Subcutaneous adipose tissue (tissue), 4 donors: Measurements from ENCODE around the gene PDE1C. TPM values are rescaled to one million over a fixed set of nuclear protein-coding genes. Genes with fewer than 3 reads are reported as not detected.

Source experiments
- CTCF ChIP-seq: fragments of 450-650 bp; IDR thresholded peaks from one replicate; pipeline ENCODE4 v1.5.1; 2016; ENCODE audit warnings: low read depth, mild to moderate bottlenecking, control low read depth, antibody characterized with exemption, moderate library complexity
- total RNA-seq, 4 donors: library from RNA; depleted of rRNA; stranded (reverse); fragments of >200 nt; gene quantifications; one replicate each; pipeline ENCODE4 v1.1.0, GENCODE V29; 2016

PDE1C gene
- total RNA-seq, 4 donors from 2014 or later, result 1.3 to 6.1 (median 3.0) TPM

- no peak for TF ChIP-seq CTCF
These were observed 3.8 kb downstream of the PDE1C start for GRCh38 chr7:32066441-32066840.

- no peak for TF ChIP-seq CTCF
These were observed 6.6 kb downstream of the PDE1C start for GRCh38 chr7:32063614-32064013.

- no peak for TF ChIP-seq CTCF
These were observed 8.1 kb downstream of the PDE1C start for GRCh38 chr7:32062150-32062549.

GRCh38 chr7:32061346-32061745, 8.9 kb downstream of the PDE1C start:
- TF ChIP-seq CTCF, result no peak

- TF ChIP-seq CTCF, result no peak
These were observed 10.8 kb downstream of the PDE1C start for GRCh38 chr7:32059289-32060011.

- TF ChIP-seq CTCF, result no peak
These were observed 12.2 kb downstream of the PDE1C start for GRCh38 chr7:32058002-32058401.

- no peak for TF ChIP-seq CTCF
These were observed 13.4 kb downstream of the PDE1C start for GRCh38 chr7:32056767-32057166.
